ENCODE results near the gene RABL6.
"Not testable (repeated sequence)": the region's sequence is repeated elsewhere in the genome, so short reads cannot be mapped to it uniquely, and the experiment has no call there.

DNA sequence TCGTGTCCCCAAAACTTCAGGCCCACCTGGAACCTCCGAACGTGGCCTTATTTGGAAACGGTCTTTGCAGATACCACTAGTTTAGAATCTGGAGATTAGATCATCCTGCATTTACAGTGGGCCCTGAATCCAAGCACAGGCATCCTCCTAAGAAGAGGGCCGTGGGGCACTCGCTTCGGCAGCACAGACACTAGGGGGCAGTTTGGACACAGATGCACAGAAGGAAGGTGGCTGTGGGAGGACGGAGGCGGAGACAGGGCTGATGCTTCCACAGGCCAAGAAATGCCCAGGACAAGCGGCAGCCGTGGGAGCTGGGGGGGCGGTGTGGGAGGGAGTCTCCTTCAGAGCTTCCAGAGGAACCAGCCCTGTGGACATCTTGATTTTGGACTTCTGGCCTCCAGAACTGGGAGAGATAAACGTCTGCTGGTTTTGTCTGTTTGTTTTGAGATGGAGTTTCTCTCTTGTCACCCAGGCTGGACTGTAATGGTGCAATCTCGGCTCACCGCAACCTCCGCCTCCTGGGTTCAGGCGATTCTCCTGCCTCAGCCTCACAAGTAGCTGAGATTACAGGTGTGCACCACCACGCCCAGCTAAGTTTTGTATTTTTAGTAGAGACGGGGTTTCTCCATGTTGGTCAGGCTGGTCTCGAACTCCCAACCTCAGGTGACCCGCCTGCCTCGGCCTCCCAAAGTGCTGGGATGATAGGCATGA is 46.8 kb upstream of the RABL6 start:
- not testable (repeated sequence) for TF ChIP-seq POLR2A (IDR thresholded peaks at IDR 0.05)
- TF ChIP-seq, protein P1, sequence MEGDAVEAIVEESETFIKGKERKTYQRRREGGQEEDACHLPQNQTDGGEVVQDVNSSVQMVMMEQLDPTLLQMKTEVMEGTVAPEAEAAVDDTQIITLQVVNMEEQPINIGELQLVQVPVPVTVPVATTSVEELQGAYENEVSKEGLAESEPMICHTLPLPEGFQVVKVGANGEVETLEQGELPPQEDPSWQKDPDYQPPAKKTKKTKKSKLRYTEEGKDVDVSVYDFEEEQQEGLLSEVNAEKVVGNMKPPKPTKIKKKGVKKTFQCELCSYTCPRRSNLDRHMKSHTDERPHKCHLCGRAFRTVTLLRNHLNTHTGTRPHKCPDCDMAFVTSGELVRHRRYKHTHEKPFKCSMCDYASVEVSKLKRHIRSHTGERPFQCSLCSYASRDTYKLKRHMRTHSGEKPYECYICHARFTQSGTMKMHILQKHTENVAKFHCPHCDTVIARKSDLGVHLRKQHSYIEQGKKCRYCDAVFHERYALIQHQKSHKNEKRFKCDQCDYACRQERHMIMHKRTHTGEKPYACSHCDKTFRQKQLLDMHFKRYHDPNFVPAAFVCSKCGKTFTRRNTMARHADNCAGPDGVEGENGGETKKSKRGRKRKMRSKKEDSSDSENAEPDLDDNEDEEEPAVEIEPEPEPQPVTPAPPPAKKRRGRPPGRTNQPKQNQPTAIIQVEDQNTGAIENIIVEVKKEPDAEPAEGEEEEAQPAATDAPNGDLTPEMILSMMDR (IDR thresholded peaks at IDR 0.05) = peak; percentile 16 to 42 (median 28)

Data from body of pancreas (tissue), 4 donors.